Psoas muscle (tissue), 8 donors: ENCODE measurements around the gene WDR48. TPM values are rescaled to one million over a fixed set of nuclear protein-coding genes. Genes with fewer than 3 reads are reported as not detected.

Experiments
- ATAC-seq, 4 donors: fragments of 200-7000 bp; cut with Tn5 transposase; one replicate each; pipeline ENCODE4 v1.9.1; 2020; ENCODE audit warnings: moderate library complexity in 3 of 4, mild to moderate bottlenecking in 2 of 4
- DNase-seq, 2 donors: peaks; one replicate each; pipeline ENCODE4 v3.0.0-alpha.2; 2020
- H3K27ac ChIP-seq: fragments of 200-600 bp; one replicate; pipeline ENCODE4 v1.8.0; 2022
- H3K27me3 ChIP-seq, 3 donors: fragments of 200-600 bp in 1 of 3; one replicate each; pipeline versions ENCODE4 v1.6.1 to v1.8.0; 2013 to 2022; ENCODE audit warnings: low read length in 2 of 3, mild to moderate bottlenecking in 2 of 3, moderate library complexity in 1 of 3; ENCODE audit not compliant: insufficient read depth in 3 of 3
- H3K36me3 ChIP-seq, 2 donors: fragments of 200-600 bp in 1 of 2; one replicate each; pipeline versions ENCODE4 v1.6.1 to v1.8.0; 2013 to 2022; ENCODE audit warnings: low read depth in 1 of 2, mild to moderate bottlenecking in 1 of 2, moderate library complexity in 1 of 2; ENCODE audit not compliant: insufficient read depth in 1 of 2
- H3K4me1 ChIP-seq: fragments of 200-600 bp; one replicate; pipeline ENCODE4 v1.8.0; 2022
- H3K4me3 ChIP-seq: fragments of 200-600 bp; one replicate; pipeline ENCODE4 v1.8.0; 2022; ENCODE audit warnings: mild to moderate bottlenecking
- H3K9me3 ChIP-seq: fragments of 200-600 bp; one replicate; pipeline ENCODE4 v1.8.0; 2022
- WGBS, 3 donors: extraction: QIAGEN DNeasy Blood & Tissue Kit; methylation state at CpG; one replicate each; pipeline versions ENCODE4 v1.1.6 to v1.1.7; 2013; 5-methylcytosine and 5-hydroxymethylcytosine counted together
- intact Hi-C, 2 donors: fragments of 100-400 bp; cut with DNase I; formaldehyde crosslinking; loops; one replicate each; pipeline versions ENCODE4 v1.11.0 to v1.14.2; 2022
- polyA plus RNA-seq, 3 donors: library from polyadenylated mRNA; stranded (reverse); fragments of 200-250 nt; gene quantifications; one replicate each; pipeline ENCODE4 v1.2.3, GENCODE V29; 2013
- total RNA-seq, 4 donors: library from RNA; stranded (reverse); fragmentation: NEBNext Ultra II Directional in 2 of 4; extraction: Animal tissue kit (Norgen Biotek cat#: 25700) in 2 of 4; gene quantifications; one replicate each; pipeline versions ENCODE4 v1.2.1 to v1.2.4, GENCODE V29; 2021 to 2023
- TF ChIP-seq, protein P1 (sequence below): fragments of 200-600 bp; IDR thresholded peaks from one replicate; pipeline ENCODE4 v1.8.0; 2022; ENCODE audit warnings: antibody characterized with exemption
- donor health status: healthy with polysubstance abuse.
- donor health status: DM: no; HTN: no; CAD: no; lungs with moderate emphysema.
- donor health status: Bipolar disorder and iron deficiency.
- donor health status: healthy.
- donor health status: DM: yes; HTN: yes; CAD: no.
- donor health status: DM: no; HTN: no; CAD: no.
- donor health status: DM: no; HTN: no; CAD: no.
- donor health status: DM: yes; HTN: yes; CAD: no.

The WDR48 gene
- total and polyA plus RNA-seq, 7 donors, result 8.7 to 27.6 (median 16.0) TPM

DNA sequence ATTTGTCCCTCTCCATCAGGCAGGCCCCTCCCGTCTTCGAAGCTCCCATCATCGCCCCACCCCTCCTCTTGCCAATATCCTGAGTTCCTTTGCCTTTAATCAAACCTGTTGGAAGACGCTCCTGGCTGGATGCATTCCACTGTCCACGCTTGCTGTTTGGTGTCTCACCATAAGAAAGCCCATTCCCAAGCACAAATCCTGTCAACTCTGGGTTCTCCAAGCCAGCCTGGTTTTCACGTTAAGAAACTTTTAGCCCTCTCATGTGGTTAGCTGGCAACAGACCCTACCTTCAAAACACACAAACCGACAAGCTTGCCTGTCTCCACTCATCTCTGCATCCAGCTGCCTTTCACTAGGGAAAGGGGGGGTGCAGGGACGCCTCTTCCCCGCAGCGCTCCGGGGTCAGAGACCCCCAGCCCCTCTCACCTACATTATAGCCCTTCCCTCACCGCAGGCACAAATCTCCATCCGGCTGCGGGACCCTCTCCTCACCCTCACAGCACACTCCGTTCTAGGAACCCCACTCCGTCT is 54.5 kb downstream of the WDR48 start:
- Histone ChIP-seq H3K36me3 (no peaks in the 10 kb centered on the region), H3K4me1 (peaks cover 34% of the 10 kb centered on the region), H3K9me3 (no peaks in the 10 kb centered on the region), H3K27ac (peak overlapping the region; percentile 100), H3K4me3 (peak overlapping the region; percentile 95), H3K27me3 (no peaks in the 10 kb centered on the region)
- 4 to 9% (median 5%) methylated on average over 16 of the region's 16 CpGs for WGBS, 3 donors
- ATAC-seq (no peak), DNase-seq (no peak)
- TF ChIP-seq, protein P1, sequence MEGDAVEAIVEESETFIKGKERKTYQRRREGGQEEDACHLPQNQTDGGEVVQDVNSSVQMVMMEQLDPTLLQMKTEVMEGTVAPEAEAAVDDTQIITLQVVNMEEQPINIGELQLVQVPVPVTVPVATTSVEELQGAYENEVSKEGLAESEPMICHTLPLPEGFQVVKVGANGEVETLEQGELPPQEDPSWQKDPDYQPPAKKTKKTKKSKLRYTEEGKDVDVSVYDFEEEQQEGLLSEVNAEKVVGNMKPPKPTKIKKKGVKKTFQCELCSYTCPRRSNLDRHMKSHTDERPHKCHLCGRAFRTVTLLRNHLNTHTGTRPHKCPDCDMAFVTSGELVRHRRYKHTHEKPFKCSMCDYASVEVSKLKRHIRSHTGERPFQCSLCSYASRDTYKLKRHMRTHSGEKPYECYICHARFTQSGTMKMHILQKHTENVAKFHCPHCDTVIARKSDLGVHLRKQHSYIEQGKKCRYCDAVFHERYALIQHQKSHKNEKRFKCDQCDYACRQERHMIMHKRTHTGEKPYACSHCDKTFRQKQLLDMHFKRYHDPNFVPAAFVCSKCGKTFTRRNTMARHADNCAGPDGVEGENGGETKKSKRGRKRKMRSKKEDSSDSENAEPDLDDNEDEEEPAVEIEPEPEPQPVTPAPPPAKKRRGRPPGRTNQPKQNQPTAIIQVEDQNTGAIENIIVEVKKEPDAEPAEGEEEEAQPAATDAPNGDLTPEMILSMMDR, result no peak
- intact Hi-C loops, result loop anchor here (5.0 to 10.0 kb wide), 6 partner anchors 36 to 288 kb away; partner anchors contain the start of gene SLC25A38 (in 1 of the 2)

DNA sequence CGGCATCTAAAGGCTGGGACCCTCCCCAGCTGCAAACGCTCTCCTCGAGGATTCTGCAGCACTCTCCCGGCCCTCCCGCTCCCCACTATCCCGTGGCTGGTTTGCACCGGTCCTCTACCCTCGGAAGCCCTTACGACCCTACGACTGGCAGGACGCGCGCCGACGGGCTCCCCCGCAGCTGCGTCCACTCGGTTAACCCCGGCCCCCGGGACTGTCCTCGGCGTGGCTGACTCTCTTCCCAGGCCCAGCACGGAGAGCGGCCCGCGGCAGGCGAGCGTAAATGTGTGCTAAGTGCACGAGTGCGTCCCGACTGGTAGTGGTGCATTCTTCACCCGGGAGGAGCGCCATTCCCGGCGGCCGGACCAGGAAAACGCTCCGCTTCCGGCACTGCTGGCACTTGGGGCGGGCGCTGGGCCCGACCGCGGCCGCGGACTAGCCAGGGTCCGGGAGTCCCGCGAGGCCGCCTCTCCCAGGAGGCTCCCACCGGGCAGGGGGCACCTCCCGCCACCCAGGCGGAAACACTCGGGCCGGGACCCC is 55.1 kb downstream of the WDR48 start:
- peak overlapping the region; percentile 95 for H3K4me3 ChIP-seq
- TF ChIP-seq, protein P1, result no peak
- no peaks in the 10 kb centered on the region for H3K27me3 ChIP-seq
- no peaks in the 10 kb centered on the region for H3K9me3 ChIP-seq
- no peaks in the 10 kb centered on the region for H3K36me3 ChIP-seq
- DNase-seq, result peak; percentile 62 to 81
- intact Hi-C loops, result loop anchor here (5.0 to 10.0 kb wide), 6 partner anchors 35 to 288 kb away; partner anchors contain the start of gene SLC25A38 (in 1 of the 2)
- H3K27ac ChIP-seq, result peak overlapping the region; percentile 100
- 1% methylated on average over 41 to 55 of the region's 55 CpGs for WGBS, 3 donors
- ATAC-seq, result peak; percentile 40 to 74 (median 66)
- H3K4me1 ChIP-seq, result peaks cover 34% of the 10 kb centered on the region

DNA sequence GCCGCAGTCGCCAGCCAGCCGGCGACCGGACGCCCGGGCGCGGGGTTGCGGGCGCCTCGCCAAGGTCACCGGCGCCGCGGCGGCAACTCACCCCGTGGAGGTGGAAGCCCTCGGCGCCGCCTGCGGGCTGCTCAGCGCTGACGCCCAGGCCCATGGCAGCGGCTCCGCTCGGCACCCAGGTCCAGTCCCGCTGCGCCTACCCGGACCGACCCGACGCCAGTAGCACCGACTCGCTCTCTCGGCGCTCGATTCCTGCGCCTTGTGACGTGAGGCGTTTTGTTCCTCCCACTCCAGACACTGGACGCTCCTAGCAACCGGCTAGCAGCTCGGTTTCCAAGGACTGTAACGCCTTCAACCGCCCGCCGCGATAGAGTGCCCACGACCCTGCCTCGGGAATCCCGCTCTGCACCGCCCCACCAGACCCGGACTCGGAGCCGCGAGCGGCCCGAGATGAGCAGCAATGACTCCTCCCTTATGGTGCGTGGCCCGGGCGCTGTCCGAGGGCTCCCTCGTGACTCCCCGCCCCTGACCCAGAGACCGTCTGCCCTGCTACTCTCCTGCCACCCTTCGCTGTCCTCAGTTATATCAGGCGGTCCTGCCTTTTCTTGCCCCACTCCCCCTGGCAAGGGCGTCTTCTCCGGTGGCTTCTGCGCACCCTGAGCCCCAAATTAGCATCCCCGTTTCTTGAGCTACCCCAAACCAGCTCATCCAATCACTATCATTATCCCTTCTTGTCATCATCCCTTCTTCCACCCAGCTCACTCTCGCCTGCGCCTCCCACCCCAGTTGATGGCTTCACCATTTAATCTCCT is 55.8 kb downstream of the WDR48 start, which contains the start of the genes GORASP1 and TTC21A:
TSS of gene GORASP1 (minus strand) at position 240 of the 812 bp plus-strand sequence. CDS start at position 154, 86 bp downstream.
TSS of gene TTC21A (plus strand) at position 293 of the 812 bp plus-strand sequence. CDS start at position 451, 158 bp downstream.
- intact Hi-C loops, result loop anchor here (5.0 to 10.0 kb wide), 6 partner anchors 35 to 287 kb away; partner anchors contain the start of gene SLC25A38 (in 1 of the 2)
- Histone ChIP-seq H3K27me3 (no peaks in the 10 kb centered on the region), H3K4me3 (peak within 1 kb of the TSS; percentile 95), H3K27ac (peak within 1 kb of the TSS; percentile 100), H3K9me3 (no peaks in the 10 kb centered on the region), H3K36me3 (no peaks in the 10 kb centered on the region), H3K4me1 (peaks cover 34% of the 10 kb centered on the region)
- TF ChIP-seq, protein P1, result no peak
- peak; percentile 91 to 95 for DNase-seq
- peak; percentile 85 to 93 (median 89) for ATAC-seq
- 0 to 1% (median 0%) methylated on average over 41 to 74 of the region's 74 CpGs for WGBS, 3 donors

DNA sequence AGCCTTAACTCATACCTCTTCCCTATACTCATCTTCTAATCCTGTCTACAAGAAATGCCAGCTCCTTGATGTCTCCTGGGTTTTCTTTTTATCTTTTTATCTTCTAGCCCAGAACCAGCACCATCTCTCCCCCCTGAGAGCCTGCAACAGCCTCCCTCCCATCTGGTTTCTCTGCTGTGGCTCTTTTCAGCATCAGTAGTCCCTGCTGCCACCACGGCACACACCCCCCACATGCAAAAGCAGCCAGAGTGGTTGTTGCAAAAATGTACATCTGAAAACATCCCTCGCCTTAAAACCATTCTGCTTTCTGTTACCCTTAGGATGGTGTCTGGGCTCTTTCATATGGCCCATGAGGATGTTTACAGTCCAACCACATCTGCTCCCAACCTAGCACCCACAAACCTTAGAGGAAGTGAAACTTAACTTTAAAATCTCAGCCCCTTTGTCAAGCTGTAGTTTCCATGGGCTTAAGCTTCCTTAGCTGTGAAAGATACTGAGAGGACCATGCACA is 56.4 kb downstream of the WDR48 start:
- DNase-seq (no peak), ATAC-seq (no peak)
- Histone ChIP-seq H3K27ac (peak overlapping the region; percentile 100), H3K9me3 (no peaks in the 10 kb centered on the region), H3K4me1 (peaks cover 34% of the 10 kb centered on the region), H3K4me3 (peak overlapping the region; percentile 95), H3K27me3 (no peaks in the 10 kb centered on the region), H3K36me3 (no peaks in the 10 kb centered on the region)
- TF ChIP-seq, protein P1, result no peak
- 28 to 49% (median 45%) methylated on average over 2 of the region's 2 CpGs for WGBS, 3 donors
- intact Hi-C loops, result loop anchor here (5.0 to 10.0 kb wide), 6 partner anchors 34 to 287 kb away; partner anchors contain the start of gene SLC25A38 (in 1 of the 2)
